MM.1S (cell line): ENCODE measurements around the gene ULK1.

Experiments used
- DNase-seq: peaks from one replicate; pipeline ENCODE4 v3.0.0-alpha.2; 2015
- H2AFZ ChIP-seq: fragments of 300-600 bp; sonication (generic); 2 replicates; pipeline ENCODE4 v1.6.0; 2016; ENCODE audit warnings: antibody characterized with exemption, low read length
- H3F3A ChIP-seq: fragments of 300-600 bp; sonication (generic); 2 replicates; pipeline ENCODE4 v1.6.1; 2016; ENCODE audit warnings: mild to moderate bottlenecking, antibody characterized with exemption, low read length, moderate library complexity, mixed read lengths; ENCODE audit not compliant: insufficient read depth
- H3K27ac ChIP-seq: fragments of 300-600 bp; sonication (generic); 2 replicates; pipeline ENCODE4 v1.5.1; 2016; ENCODE audit warnings: mild to moderate bottlenecking, low read length
- H3K27me3 ChIP-seq: fragments of 300-600 bp; sonication (generic); replicated peaks from 2 replicates; pipeline ENCODE4 v1.6.0; 2016; ENCODE audit warnings: low read length; ENCODE audit not compliant: insufficient read depth
- H3K36me3 ChIP-seq: fragments of 300-600 bp; sonication (generic); replicated peaks from 2 replicates; pipeline ENCODE4 v1.6.1; 2016; ENCODE audit warnings: mild to moderate bottlenecking, low read length, mixed read lengths; ENCODE audit not compliant: insufficient read depth
- H3K4me1 ChIP-seq: fragments of 300-600 bp; sonication (generic); 2 replicates; pipeline ENCODE4 v1.6.1; 2016; ENCODE audit warnings: low read length, mixed read lengths
- H3K4me2 ChIP-seq: fragments of 300-600 bp; sonication (generic); 2 replicates; pipeline ENCODE4 v1.6.0; 2016; ENCODE audit warnings: low read depth, low read length
- H3K4me3 ChIP-seq: fragments of 300-600 bp; sonication (generic); 2 replicates; pipeline ENCODE4 v1.5.1; 2016; ENCODE audit warnings: low read length, mixed read lengths
- H3K79me2 ChIP-seq: fragments of 300-600 bp; sonication (generic); 2 replicates; pipeline ENCODE4 v1.6.1; 2016; ENCODE audit warnings: mixed run types, low read length, mixed read lengths
- H3K9ac ChIP-seq: fragments of 300-600 bp; sonication (generic); 2 replicates; pipeline ENCODE4 v1.6.1; 2016; ENCODE audit warnings: low read length, mixed read lengths
- H3K9me2 ChIP-seq: fragments of 300-600 bp; sonication (generic); replicated peaks from 2 replicates; pipeline ENCODE4 v1.6.1; 2016; ENCODE audit warnings: mild to moderate bottlenecking, low read length, mixed read lengths; ENCODE audit not compliant: insufficient read depth
- H3K9me3 ChIP-seq: fragments of 300-600 bp; sonication (generic); replicated peaks from 2 replicates; pipeline ENCODE4 v1.6.1; 2016; ENCODE audit warnings: mild to moderate bottlenecking, low read length, mixed read lengths; ENCODE audit not compliant: insufficient read depth
- H4K20me1 ChIP-seq: fragments of 300-600 bp; sonication (generic); 2 replicates; pipeline ENCODE4 v1.6.1; 2016; ENCODE audit warnings: mild to moderate bottlenecking, low read length, moderate library complexity, mixed read lengths; ENCODE audit not compliant: insufficient read depth
- CTCF ChIP-seq: fragments of 300-600 bp; sonication (generic); IDR thresholded peaks from 2 replicates; pipeline ENCODE4 v1.5.1; 2016; ENCODE audit warnings: antibody characterized with exemption, low read length, mixed read lengths
- EZH2 ChIP-seq: fragments of 300-600 bp; sonication (generic); optimal IDR thresholded peaks from 2 replicates; pipeline ENCODE3; 2017; ENCODE audit warnings: low read depth, mild to moderate bottlenecking, antibody characterized with exemption, low read length, mixed read lengths
- EZH2phosphoT487 ChIP-seq: fragments of 300-600 bp; sonication (generic); IDR thresholded peaks from 2 replicates; pipeline ENCODE4 v1.6.1; 2018; ENCODE audit warnings: antibody characterized with exemption, low read length

ULK1 gene

DNA sequence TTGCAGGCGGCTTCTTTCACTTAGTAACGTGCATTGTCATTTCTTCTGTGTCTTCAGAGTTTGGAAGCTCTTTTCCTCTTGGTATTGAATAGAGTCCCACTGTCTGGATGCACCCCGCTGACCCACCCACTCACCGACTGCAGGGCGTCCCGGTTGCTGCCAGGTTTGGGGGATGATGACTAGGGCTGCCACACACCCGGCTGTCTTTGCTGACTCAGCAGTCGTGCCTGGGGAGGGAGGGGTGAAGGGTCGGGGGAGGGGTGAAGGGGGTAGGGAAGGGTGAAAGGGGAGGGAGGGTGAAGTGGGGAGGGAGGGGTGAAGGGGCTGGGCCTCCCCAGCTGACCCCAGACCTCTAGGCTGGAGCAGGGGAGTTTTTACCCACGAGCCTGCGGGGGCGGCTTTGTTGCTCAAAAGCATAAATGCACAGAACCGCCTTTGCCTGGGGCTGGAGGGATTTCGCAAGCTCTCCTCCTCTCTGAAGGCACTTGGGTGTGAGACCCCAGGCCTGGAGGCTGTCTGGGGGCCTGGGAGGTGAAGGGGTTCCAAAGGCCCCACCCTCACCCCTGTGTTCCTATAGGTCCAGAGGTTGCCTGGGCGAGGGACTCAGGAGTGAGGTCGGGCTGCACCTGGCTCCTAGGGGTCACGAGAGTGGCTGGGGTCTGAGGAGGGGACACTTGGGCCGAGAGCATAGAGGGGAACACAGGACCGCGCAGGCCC, 31.3 kb upstream of the ULK1 start:
- H3K36me3 ChIP-seq = no peaks in the 10 kb centered on the region
- TF ChIP-seq CTCF = no peak
- TF ChIP-seq EZH2 = no peak
- no peak for TF ChIP-seq EZH2phosphoT487
- no peaks in the 10 kb centered on the region for H3K79me2 ChIP-seq
- H3K27ac ChIP-seq = no peak overlapping the region
- H3K27me3 ChIP-seq = no peaks in the 10 kb centered on the region
- no peaks in the 10 kb centered on the region for H3F3A ChIP-seq
- H2AFZ ChIP-seq = no peak overlapping the region
- no peak for DNase-seq
- H3K9ac ChIP-seq = no peak overlapping the region
- no peaks in the 10 kb centered on the region for H3K9me3 ChIP-seq
- H3K4me2 ChIP-seq = no peak overlapping the region
- no peaks in the 10 kb centered on the region for H3K4me1 ChIP-seq
- no peaks in the 10 kb centered on the region for H4K20me1 ChIP-seq
- H3K4me3 ChIP-seq = no peak overlapping the region
- no peaks in the 10 kb centered on the region for H3K9me2 ChIP-seq

GRCh38 chr12:131863711-131864396, 30.6 kb upstream of the ULK1 start:
- no peaks in the 10 kb centered on the region for H3K79me2 ChIP-seq
- H3K4me2 ChIP-seq = no peak overlapping the region
- H4K20me1 ChIP-seq = no peaks in the 10 kb centered on the region
- H3K9ac ChIP-seq = no peak overlapping the region
- TF ChIP-seq EZH2phosphoT487 (no peak), EZH2 (no peak), CTCF (no peak)
- H3K9me3 ChIP-seq = no peaks in the 10 kb centered on the region
- H3K4me1 ChIP-seq = no peaks in the 10 kb centered on the region
- H3F3A ChIP-seq = no peaks in the 10 kb centered on the region
- no peak overlapping the region for H3K27ac ChIP-seq
- H3K36me3 ChIP-seq = no peaks in the 10 kb centered on the region
- DNase-seq = no peak
- H3K9me2 ChIP-seq = no peaks in the 10 kb centered on the region
- H3K27me3 ChIP-seq = no peaks in the 10 kb centered on the region
- no peak overlapping the region for H2AFZ ChIP-seq
- no peak overlapping the region for H3K4me3 ChIP-seq

DNA sequence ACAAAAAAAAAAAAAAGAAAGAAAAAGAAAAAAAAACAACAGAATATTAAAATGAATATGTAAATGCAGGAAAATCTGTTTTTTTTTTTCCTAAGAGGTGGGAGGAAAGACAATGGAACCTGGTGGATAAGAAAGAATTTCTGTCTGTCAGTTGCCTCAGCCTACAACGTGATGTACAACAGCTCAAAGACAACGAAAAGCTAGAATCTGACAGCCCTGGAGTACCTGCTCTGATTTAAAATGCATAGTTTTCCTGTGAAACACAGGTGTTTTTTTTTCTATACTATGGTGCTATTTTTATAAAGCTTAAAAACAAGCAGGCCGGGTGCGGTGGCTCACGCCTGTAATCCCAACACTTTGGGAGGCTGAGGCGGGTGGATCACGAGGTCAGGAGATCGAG, 30.0 kb upstream of the ULK1 start:
- no peaks in the 10 kb centered on the region for H3K36me3 ChIP-seq
- TF ChIP-seq EZH2phosphoT487 = no peak
- TF ChIP-seq EZH2 = no peak
- no peak for TF ChIP-seq CTCF
- no peak overlapping the region for H2AFZ ChIP-seq
- H3F3A ChIP-seq = no peaks in the 10 kb centered on the region
- no peaks in the 10 kb centered on the region for H3K4me1 ChIP-seq
- no peaks in the 10 kb centered on the region for H3K9me3 ChIP-seq
- no peaks in the 10 kb centered on the region for H3K79me2 ChIP-seq
- no peaks in the 10 kb centered on the region for H4K20me1 ChIP-seq
- H3K4me3 ChIP-seq = no peak overlapping the region
- H3K27me3 ChIP-seq = no peaks in the 10 kb centered on the region
- H3K4me2 ChIP-seq = no peak overlapping the region
- H3K27ac ChIP-seq = no peak overlapping the region
- no peaks in the 10 kb centered on the region for H3K9me2 ChIP-seq
- no peak overlapping the region for H3K9ac ChIP-seq
- DNase-seq = no peak
